GM12865 (cell line): ENCODE data around the gene TRIM65.

Source experiments
- DNase-seq: peaks from one replicate; pipeline ENCODE4 v3.0.0; 2010; ENCODE audit warnings: low read depth
- H3K4me3 ChIP-seq: 2 replicates; pipeline ENCODE4 v1.5.1; 2011; ENCODE audit warnings: mild to moderate bottlenecking, low read depth, low read length, control low read depth
- CTCF ChIP-seq: IDR thresholded peaks from 2 replicates; pipeline ENCODE4 v1.5.1; 2011; ENCODE audit warnings: low read length, control low read depth, low read depth, inconsistent platforms; ENCODE audit not compliant: insufficient read depth; ENCODE audit errors: missing control alignments

TRIM65 gene

GRCh38 chr17:75909812-75910274 is 13.1 kb upstream of the TRIM65 start:
- no peak for DNase-seq

GRCh38 chr17:75909051-75909811 is 12.5 kb upstream of the TRIM65 start:
- H3K4me3 ChIP-seq = no peak overlapping the region
- no peak for TF ChIP-seq CTCF
- DNase-seq = no peak

More at GRCh38 chr17:75909812-75910274, 13.1 kb upstream of the TRIM65 start:
- H3K4me3 ChIP-seq = no peak overlapping the region
- no peak for TF ChIP-seq CTCF

DNA sequence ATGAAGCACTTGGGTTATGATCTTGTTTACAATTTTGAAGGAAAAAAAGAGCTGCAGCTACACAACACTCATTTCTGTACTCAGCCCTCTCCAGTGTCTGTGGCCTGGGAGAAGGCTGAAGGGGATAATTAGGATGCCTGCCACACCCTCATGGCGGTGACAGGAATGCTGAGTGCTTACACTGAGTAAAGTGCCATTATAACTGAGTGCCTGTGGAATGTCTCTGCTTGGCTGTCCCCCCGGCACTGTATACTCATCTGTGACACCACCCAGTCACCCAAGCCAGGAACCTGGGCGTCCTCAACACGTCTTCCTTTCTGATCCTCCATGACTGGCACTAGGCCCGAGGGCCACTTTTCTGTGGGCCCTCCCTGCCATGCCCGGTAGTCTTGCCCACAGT is 11.4 kb upstream of the TRIM65 start:
- DNase-seq = no peak
- TF ChIP-seq CTCF = no peak
- no peak overlapping the region for H3K4me3 ChIP-seq

- TF ChIP-seq CTCF = no peak
- no peak overlapping the region for H3K4me3 ChIP-seq
- no peak for DNase-seq
Observed at GRCh38 chr17:75906143-75906884, 9.6 kb upstream of the TRIM65 start.

- H3K4me3 ChIP-seq = peak within 1 kb of the TSS; percentile 97
- DNase-seq = peak; percentile 99
- TF ChIP-seq CTCF = peak; percentile 90
Observed at GRCh38 chr17:75904749-75905521, 8.2 kb upstream of the TRIM65 start, which contains the start of gene MRPL38. MRPL38 (minus strand) TSS chr17:75904884; CDS start chr17:75904875, 9 bp downstream.

DNA sequence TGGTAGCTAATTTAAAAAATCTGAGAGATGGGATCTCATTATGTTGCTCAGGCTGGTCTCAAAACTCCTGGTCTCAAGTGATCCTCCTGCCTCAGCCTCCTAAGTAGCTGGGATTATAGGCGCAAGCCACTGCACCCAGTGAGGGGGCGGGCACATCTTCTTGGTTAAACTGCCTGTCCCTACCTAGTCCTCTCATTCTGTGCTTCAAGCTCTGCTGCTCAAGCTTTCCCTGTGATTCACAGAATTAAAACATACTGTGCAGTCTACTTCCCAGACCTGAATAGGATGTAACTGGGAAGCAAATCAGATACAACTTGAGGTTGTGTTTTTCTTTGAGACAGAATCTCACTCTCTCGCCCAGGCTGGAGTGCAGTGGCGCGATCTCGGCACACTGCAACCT is 5.7 kb upstream of the TRIM65 start:
- TF ChIP-seq CTCF = no peak
- no peak for DNase-seq
- no peak overlapping the region for H3K4me3 ChIP-seq
